GM19438 (cell line): ENCODE measurements around the gene MDN1.
A peak's percentile ranks its signal among the peaks of the same experiment; 100 is the strongest.
"Not testable (repeated sequence)": the region's sequence is repeated elsewhere in the genome, so short reads cannot be mapped to it uniquely, and the experiment has no call there.

Experiments used
- ATAC-seq: cut with Tn5 transposase; IDR thresholded peaks from one replicate; pipeline ENCODE4 v1.9.1; 2021; ENCODE audit warnings: low read depth; ENCODE audit not compliant: unreplicated experiment

The MDN1 gene

DNA sequence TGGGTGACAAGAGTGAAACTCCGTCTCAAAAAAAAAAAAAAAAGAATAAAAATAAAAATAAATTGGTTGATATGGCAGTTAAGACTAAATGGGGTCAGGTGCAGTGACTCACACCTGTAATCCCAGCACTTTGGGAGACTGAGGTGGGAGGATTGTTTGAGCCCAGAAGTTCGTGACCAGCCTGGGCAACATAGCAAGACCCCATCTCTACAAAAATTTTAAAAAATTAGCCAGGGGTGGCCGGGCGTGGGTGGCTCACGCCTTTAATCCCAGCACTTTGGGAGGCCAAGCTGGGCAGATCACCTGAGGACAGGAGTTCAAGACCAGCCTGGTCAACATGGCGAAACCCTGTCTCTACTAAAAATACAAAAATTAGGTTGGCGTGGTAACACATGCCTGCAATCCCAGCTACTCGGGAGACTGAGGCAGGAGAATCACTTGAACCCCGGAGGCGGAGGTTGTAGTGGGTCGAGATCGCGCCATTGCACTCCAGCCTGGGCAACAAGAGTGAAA lies 8.9 kb upstream of the MDN1 start:
- not testable (repeated sequence) for ATAC-seq

DNA sequence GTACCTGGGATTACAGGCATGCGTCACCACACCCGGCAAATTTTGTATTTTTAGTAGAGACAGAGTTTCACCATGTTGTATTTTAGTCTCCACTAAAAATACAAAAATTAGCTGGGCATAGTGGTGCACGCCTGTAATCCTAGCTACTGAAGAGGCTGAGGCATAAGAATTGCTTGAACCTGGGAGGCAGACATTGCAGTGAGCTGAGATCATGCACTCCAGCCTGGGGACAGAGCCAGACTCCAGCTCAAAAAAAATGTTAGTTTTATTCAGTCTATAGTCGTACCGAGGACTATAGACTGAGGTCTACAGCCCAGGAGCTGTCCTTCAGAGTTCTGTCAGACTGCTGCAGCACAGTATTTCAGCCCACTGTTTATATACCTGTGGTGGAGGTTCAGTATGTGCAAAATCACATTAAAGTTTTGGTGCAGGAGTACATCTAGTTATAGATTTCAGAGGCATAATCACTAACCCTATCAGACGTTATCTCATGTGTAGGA lies 6.5 kb upstream of the MDN1 start:
- no peak for ATAC-seq

DNA sequence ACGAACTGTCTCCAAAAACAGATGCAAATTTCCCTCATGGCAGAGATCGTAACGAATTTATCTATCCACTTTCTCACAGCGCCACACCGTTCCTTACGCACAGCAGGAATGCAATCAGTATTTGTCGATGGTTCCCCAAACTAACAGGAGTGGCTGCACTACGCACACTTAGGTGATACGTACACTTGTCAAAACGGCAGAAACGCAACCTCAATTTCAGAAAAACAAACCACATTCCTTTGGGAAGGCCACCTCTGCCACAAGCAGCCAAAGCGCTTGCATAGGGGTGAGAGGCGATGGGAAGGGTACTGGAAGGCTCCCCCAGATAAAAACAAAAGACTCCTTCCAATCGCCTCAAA lies 638 bp downstream of the MDN1 start:
- peak; percentile 28 for ATAC-seq

- no peak for ATAC-seq
Observed at GRCh38 chr6:89817481-89817880, 2.1 kb downstream of the MDN1 start.

DNA sequence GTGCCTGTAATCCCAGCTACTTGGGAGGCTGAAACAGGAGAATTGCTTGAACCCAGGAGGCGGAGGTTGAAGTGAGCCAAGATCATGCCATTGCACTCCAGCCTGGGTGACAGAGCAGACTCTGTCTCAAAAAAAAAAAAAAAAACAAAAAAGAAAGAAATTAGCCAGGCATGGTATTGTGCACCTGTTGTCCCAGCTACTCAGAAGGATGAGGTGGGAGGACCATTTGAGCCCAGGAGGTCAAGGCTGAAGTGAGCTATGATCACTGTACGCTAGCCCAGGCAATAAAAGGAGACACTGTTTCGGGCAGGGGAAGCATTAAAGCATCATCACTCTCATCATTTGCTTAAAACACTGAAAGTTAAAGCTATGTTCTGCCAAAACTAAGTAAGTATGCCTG lies 6.2 kb downstream of the MDN1 start:
- ATAC-seq = not testable (repeated sequence)

DNA sequence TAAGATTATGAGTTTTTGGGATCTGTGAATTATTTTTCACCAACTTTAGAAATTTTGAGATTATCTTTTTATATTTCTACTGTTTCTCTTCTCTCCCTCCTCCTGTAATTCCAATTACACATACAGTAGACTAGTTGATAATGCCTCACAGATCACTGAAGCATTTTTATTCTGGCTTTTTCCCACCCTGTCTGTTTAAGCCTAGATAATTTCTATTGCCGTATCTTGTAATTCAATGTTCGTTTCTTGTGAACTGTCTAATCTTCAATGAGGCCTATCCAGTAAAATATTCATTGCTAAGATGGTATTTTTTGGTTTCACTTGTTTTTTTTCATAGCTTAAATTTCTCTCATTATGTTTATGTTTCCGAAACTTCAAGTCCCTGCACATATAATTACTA lies 12.0 kb downstream of the MDN1 start:
- ATAC-seq = no peak

DNA sequence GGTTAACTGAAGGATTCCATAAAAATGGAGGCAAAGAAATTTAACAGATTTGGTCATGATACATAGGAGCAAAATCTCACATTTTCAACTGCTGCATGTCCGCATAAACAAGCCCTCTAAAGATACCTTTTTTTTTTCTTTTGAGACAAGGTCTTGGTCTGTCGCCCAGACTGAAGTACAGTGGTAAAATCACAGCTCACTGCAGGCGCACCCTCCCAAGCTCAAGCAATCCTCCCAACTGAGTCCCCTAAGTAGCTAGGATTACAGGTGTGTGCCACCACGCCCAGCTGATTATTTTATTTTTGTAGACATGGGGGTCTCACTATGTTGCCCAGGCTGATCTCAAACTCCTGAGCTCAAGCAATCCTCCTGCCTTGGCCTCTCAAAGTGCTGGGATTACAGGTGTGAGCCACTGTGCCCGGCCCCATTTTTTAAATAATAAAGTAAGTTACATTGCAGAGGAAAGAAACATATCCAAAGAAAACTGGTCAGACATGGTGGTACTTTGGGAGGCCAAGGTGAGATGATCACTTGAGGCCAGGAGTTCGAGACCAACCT lies 13.7 kb downstream of the MDN1 start:
- no peak for ATAC-seq

DNA sequence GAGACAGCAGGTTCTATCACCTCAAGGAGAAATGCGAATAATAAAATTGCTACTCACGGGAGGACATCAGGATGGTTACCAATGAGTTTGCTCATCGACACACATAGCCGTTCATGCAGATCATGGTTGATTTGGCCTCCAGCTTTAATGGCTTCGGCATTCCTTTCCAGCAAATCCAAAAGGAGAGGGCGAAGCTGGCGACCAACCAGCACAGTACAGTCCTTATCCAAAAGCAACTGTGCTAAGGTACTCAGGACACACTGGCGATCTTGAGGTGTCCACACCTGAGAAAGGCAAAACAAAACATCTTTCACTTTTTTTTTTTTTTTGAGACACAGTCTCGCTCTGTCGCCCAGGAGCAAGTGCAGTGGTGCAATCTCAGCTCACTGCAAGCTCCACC lies 16.3 kb downstream of the MDN1 start:
- no peak for ATAC-seq

- no peak for ATAC-seq
Observed at GRCh38 chr6:89799756-89800155, 19.8 kb downstream of the MDN1 start.

GRCh38 chr6:89799096-89799495 lies 20.5 kb downstream of the MDN1 start:
- no peak for ATAC-seq

GRCh38 chr6:89797317-89797716 lies 22.3 kb downstream of the MDN1 start:
- no peak for ATAC-seq

DNA sequence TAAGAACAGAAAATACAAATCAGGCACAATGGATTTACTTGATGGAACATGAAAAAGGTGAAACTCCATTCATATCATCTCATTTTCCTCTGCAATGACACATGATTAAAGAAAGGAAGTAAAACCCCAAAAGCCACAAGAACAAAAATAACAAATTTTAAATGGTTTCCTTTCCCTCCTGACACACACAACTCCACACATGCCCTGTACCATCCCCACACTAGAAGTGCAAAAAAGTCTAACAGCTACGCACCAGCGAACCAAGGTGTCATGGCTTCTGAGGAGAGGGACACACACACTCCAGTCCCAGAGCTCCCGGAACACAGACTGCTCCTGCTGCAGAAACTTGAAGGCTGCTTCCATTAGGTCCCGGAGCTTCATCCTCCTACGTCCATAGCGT lies 25.3 kb downstream of the MDN1 start:
- ATAC-seq = no peak

GRCh38 chr6:89793586-89793985 lies 26.0 kb downstream of the MDN1 start:
- no peak for ATAC-seq

- ATAC-seq = peak; percentile 58
Observed at GRCh38 chr6:89792881-89793280, 26.7 kb downstream of the MDN1 start.

DNA sequence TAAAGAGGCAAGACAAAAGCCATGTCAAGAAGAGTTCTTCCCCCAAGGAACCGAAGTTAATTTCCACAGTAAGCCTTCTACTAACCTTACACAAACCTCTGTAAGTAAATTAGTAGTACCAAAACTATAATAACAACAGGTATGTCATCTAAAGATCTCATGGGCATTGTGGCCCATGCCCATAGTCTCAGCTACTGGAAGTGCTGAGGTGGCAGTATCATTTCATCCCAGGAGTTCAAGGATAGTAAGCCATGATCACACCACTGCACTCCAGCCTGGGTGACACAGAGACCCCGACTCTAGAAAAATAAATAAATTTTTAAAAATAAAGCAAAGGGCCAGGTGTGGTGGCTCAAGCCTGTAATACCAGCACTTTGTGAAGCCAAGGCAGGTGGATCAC lies 29.2 kb downstream of the MDN1 start:
- no peak for ATAC-seq

DNA sequence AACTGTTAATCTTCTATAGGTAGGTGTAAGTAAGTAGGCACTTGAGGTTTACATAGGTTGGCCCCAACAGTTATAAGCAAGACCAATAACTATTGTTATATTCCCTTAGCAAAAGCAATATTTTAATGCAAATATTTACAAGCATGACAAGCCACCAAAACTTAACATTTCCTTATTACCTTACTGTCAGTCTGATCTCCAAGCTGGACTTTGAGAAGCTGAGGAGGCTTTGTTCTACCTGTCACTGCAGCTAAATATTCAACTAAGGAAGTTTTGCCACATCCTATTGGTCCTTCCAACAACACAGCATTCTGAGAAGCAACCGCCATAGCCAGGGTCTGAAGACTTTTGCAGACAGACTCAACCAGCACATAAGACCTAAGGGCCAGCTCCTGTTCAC lies 29.6 kb downstream of the MDN1 start:
- no peak for ATAC-seq

GRCh38 chr6:89787660-89788328 lies 31.8 kb downstream of the MDN1 start:
- no peak for ATAC-seq

- no peak for ATAC-seq
Observed at GRCh38 chr6:89786970-89787369, 32.6 kb downstream of the MDN1 start.

- no peak for ATAC-seq
Observed at GRCh38 chr6:89784838-89785237, 34.8 kb downstream of the MDN1 start.

- ATAC-seq = not testable (repeated sequence)
Observed at GRCh38 chr6:89783293-89783692, 36.3 kb downstream of the MDN1 start.

DNA sequence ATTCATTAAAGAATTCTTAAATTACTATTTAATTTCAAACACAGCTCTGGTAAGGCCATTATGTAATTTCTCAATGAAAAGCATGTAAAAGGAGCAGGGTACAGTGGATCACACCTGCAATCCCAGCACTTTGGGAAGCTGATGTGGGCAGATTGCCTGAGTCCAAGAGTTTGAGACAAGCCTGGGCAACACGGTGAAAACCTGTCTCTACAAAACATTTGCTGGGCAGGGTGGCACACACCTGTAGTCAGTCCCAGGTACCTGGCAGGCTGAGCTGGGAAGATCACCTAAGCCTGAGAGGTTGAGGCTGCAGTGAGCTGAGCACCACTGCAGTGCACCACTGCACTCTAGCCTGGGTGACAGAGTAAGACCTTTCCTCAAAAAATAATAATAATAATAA lies 37.4 kb downstream of the MDN1 start:
- ATAC-seq = no peak
